ENCODE data around the gene QKI.
A peak's percentile ranks its signal among the peaks of the same experiment; 100 is the strongest.

QKI gene

DNA sequence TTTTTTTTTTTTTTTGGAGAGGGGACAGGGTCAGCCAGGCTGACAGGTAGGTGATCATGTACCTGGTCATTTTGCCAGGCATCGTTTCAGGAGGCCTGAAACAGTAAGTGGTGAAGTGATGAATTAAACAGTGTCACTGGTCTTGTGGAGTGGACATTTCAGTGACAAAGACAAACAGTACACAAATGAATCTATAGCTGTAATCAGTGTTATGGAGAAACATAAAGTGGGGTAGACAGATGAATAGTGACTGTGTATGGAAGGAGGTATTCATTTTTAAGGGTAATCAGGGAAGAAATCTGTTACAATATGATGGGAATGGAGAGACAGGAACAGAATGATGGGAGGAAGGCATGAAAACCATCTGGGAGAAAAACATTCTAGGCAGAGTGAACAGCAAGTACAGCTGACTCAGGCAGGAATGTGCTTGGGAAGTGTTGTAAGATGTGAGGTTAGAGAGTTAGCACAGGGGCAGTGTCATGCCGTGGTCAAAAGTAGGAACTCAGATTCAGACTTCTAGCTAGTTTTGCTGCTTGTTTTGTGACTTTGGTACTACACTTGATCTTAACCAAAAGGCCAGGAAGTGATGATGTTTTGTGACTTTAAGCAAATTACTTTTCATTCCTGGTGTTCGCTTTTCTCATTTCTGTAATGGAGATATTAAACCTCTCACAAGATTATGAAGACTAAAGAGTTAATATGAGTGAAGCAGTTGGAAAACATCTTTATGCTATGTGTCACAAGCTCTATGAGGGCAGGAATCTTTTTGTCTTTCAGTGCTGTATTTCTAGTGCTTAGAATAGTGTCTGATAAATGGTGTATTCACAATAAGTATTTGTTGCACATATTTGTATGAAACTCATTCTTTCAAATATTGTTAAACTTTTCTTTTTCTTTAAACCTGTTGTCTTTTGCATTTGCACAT lies 43.4 kb downstream of the QKI start:
- Histone ChIP-seq H3K4me1 (ENCODE audit: control insufficient read depth in 1 of 2, insufficient read depth in 2 of 2, low read length in 2 of 2) (peaks cover 11 to 12% of the 10 kb centered on the region in 2 donors), H3K36me3 (ENCODE audit: control insufficient read depth in 1 of 2, insufficient read depth in 2 of 2, low read length in 2 of 2) (no peaks in the 10 kb centered on the region), H3K9me3 (ENCODE audit: control insufficient read depth in 1 of 2, low read length in 2 of 2) (no peaks in the 10 kb centered on the region), H3K27ac (ENCODE audit: low read depth, low read length) (no peak overlapping the region), H3K9ac (ENCODE audit: low read depth in 1 of 2, low read length in 2 of 2) (no peak overlapping the region), H3K27me3 (ENCODE audit: control insufficient read depth in 1 of 2, insufficient read depth in 2 of 2, low read length in 2 of 2) (no peaks in the 10 kb centered on the region), H3K4me3 (ENCODE audit: low read depth in 1 of 2, low read length in 2 of 2) (no peak overlapping the region)

DNA sequence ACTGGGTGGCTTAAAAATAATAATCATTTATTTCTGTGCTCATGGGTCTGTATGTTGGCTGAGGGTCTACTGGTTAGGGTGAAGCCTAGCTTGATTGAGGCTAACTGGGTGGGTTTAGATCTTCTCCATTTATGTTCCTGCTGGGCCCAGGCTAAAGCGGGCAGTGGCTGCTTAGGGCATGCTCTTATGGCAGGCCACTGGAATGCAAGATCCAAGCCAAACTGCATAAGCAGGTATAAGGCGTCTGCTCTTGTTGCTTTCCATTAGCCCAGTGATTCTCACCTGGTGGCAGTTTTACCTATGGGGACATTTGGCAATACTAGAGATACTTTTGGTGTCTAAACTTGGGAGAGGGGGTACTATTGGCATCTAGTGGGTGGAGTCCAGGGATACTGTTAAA lies 44.5 kb downstream of the QKI start:
- no peaks in the 10 kb centered on the region for H3K9me3 ChIP-seq (ENCODE audit: control insufficient read depth in 1 of 2, low read length in 2 of 2)
- H3K27ac ChIP-seq (ENCODE audit: low read depth, low read length) = no peak overlapping the region
- no peak overlapping the region for H3K9ac ChIP-seq (ENCODE audit: low read depth in 1 of 2, low read length in 2 of 2)
- H3K4me1 ChIP-seq (ENCODE audit: control insufficient read depth in 1 of 2, insufficient read depth in 2 of 2, low read length in 2 of 2) = peaks cover 11 to 12% of the 10 kb centered on the region in 2 donors
- no peaks in the 10 kb centered on the region for H3K27me3 ChIP-seq (ENCODE audit: control insufficient read depth in 1 of 2, insufficient read depth in 2 of 2, low read length in 2 of 2)
- no peak overlapping the region for H3K4me3 ChIP-seq (ENCODE audit: low read depth in 1 of 2, low read length in 2 of 2)
- H3K36me3 ChIP-seq (ENCODE audit: control insufficient read depth in 1 of 2, insufficient read depth in 2 of 2, low read length in 2 of 2) = no peaks in the 10 kb centered on the region

DNA sequence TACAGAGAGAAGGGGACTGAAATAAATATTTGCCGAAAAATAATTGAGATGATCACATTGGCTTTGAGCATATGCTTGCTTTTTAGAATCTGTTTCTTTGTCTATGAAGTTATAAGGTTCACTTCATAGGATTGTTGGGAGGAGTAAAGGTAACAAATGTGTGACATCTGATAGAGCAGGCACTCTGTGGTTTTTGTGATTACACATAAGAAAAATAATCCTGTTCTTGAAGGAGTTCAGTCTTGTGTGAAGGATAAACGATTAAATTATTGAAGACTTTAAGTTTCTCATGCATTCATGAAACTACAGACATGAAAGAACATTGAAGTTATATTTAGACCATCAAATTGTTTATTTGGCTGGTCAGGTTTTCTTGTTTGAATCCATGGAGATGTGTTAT lies 45.0 kb downstream of the QKI start:
- Histone ChIP-seq H3K9me3 (ENCODE audit: control insufficient read depth in 1 of 2, low read length in 2 of 2) (no peaks in the 10 kb centered on the region), H3K4me1 (ENCODE audit: control insufficient read depth in 1 of 2, insufficient read depth in 2 of 2, low read length in 2 of 2) (peaks cover 11 to 12% of the 10 kb centered on the region in 2 donors), H3K27ac (ENCODE audit: low read depth, low read length) (no peak overlapping the region), H3K36me3 (ENCODE audit: control insufficient read depth in 1 of 2, insufficient read depth in 2 of 2, low read length in 2 of 2) (no peaks in the 10 kb centered on the region), H3K9ac (ENCODE audit: low read depth in 1 of 2, low read length in 2 of 2) (no peak overlapping the region), H3K4me3 (ENCODE audit: low read depth in 1 of 2, low read length in 2 of 2) (no peak overlapping the region), H3K27me3 (ENCODE audit: control insufficient read depth in 1 of 2, insufficient read depth in 2 of 2, low read length in 2 of 2) (no peaks in the 10 kb centered on the region)

DNA sequence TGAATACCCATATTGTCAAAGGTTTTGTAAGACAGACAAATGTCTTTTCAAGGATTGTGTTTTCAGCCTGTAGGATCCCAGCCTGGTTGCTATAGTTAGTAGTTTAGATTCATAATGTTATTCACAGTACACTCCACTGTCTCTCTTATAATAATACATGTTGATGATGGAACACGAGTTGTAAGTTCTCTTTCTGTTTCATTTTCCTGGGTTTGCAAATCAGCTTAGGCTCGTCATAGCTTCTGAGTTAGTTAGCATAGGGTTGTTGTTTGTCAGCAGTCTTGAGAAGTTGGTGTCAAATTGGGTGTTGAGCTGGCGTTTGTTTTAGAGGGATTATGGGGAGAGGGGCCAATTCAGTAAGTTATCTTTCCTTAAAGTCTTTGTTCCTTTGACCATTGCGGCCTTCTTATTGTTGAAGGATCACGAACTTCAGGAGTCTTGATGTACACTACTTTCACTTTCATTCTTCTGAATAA lies 45.8 kb downstream of the QKI start:
- Histone ChIP-seq H3K36me3 (ENCODE audit: control insufficient read depth in 1 of 2, insufficient read depth in 2 of 2, low read length in 2 of 2) (no peaks in the 10 kb centered on the region), H3K9me3 (ENCODE audit: control insufficient read depth in 1 of 2, low read length in 2 of 2) (no peaks in the 10 kb centered on the region), H3K4me1 (ENCODE audit: control insufficient read depth in 1 of 2, insufficient read depth in 2 of 2, low read length in 2 of 2) (peaks cover 11 to 12% of the 10 kb centered on the region in 2 donors), H3K9ac (ENCODE audit: low read depth in 1 of 2, low read length in 2 of 2) (peak overlapping the region; percentile 18 to 29), H3K4me3 (ENCODE audit: low read depth in 1 of 2, low read length in 2 of 2) (peak overlapping the region; percentile 60 to 65), H3K27ac (ENCODE audit: low read depth, low read length) (peak overlapping the region; percentile 6), H3K27me3 (ENCODE audit: control insufficient read depth in 1 of 2, insufficient read depth in 2 of 2, low read length in 2 of 2) (no peaks in the 10 kb centered on the region)

DNA sequence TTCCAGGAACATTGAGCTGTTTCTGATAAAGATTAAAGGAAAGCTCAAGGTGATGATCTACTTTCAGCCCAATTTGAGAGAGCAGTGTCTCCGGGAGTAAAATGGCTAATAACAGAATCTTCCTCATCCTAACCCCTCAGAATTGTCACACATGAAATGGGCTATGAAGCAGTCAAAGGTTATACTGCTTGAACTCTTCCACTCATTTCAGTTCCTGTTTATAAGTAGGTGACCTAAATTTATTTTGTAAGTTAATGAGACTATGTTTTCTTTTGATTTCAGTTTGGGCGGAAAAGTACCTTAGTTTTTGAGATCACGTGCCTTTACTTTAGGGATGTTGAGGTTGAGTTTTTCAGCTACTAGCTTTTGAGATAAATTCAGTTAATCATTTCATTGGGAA lies 47.2 kb downstream of the QKI start:
- Histone ChIP-seq H3K36me3 (ENCODE audit: control insufficient read depth in 1 of 2, insufficient read depth in 2 of 2, low read length in 2 of 2) (no peaks in the 10 kb centered on the region), H3K4me1 (ENCODE audit: control insufficient read depth in 1 of 2, insufficient read depth in 2 of 2, low read length in 2 of 2) (peaks cover 11 to 12% of the 10 kb centered on the region in 2 donors), H3K4me3 (ENCODE audit: low read depth in 1 of 2, low read length in 2 of 2) (no peak overlapping the region), H3K9me3 (ENCODE audit: control insufficient read depth in 1 of 2, low read length in 2 of 2) (no peaks in the 10 kb centered on the region), H3K27ac (ENCODE audit: low read depth, low read length) (no peak overlapping the region), H3K27me3 (ENCODE audit: control insufficient read depth in 1 of 2, insufficient read depth in 2 of 2, low read length in 2 of 2) (no peaks in the 10 kb centered on the region), H3K9ac (ENCODE audit: low read depth in 1 of 2, low read length in 2 of 2) (no peak overlapping the region)

DNA sequence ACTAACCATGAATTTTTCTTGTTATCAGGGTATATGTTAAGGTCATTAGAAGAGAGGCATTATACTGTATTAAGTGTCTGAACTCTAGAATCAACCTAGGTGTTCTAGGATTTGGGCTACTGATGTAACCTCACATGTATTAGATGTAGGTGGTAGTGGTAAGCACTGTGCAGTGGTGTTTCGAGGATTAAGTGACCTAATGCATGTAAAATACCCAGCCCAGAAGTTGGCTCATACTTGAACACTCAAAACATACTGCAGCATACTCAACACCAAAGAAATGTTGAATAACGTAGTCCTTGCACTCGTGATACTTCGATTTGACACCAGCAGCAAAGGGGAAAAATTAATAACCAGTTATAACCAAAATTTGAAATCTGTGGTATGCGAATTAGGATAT lies 48.7 kb downstream of the QKI start:
- H3K27me3 ChIP-seq (ENCODE audit: control insufficient read depth in 1 of 2, insufficient read depth in 2 of 2, low read length in 2 of 2) = no peaks in the 10 kb centered on the region
- H3K9me3 ChIP-seq (ENCODE audit: control insufficient read depth in 1 of 2, low read length in 2 of 2) = no peaks in the 10 kb centered on the region
- no peak overlapping the region for H3K27ac ChIP-seq (ENCODE audit: low read depth, low read length)
- no peak overlapping the region for H3K9ac ChIP-seq (ENCODE audit: low read depth in 1 of 2, low read length in 2 of 2)
- no peak overlapping the region for H3K4me3 ChIP-seq (ENCODE audit: low read depth in 1 of 2, low read length in 2 of 2)
- no peaks in the 10 kb centered on the region for H3K36me3 ChIP-seq (ENCODE audit: control insufficient read depth in 1 of 2, insufficient read depth in 2 of 2, low read length in 2 of 2)
- peaks cover 5 to 11% of the 10 kb centered on the region in 2 donors for H3K4me1 ChIP-seq (ENCODE audit: control insufficient read depth in 1 of 2, insufficient read depth in 2 of 2, low read length in 2 of 2)

DNA sequence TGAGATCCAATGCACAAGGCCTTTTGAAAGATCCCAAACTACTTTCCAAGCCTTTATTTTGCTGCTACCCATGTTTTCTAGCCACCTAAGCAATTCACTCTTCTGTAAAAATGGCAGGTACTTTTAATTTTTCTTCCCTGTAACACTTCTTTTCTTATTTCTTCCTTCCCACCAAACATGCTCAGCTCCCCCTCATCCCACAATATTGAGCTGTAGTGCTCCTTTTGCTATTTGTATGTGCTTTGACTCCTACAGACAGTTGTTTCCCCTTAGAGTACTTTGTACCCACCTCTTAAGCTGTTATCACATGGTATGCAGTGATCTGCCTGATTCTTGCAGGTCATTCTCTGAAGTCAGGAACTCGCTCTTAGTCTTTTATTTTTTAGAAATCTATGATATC lies 49.3 kb downstream of the QKI start:
- Histone ChIP-seq H3K4me1 (ENCODE audit: control insufficient read depth in 1 of 2, insufficient read depth in 2 of 2, low read length in 2 of 2) (peaks cover 4 to 9% of the 10 kb centered on the region in 2 donors), H3K9me3 (ENCODE audit: control insufficient read depth in 1 of 2, low read length in 2 of 2) (no peaks in the 10 kb centered on the region), H3K27me3 (ENCODE audit: control insufficient read depth in 1 of 2, insufficient read depth in 2 of 2, low read length in 2 of 2) (no peaks in the 10 kb centered on the region), H3K9ac (ENCODE audit: low read depth in 1 of 2, low read length in 2 of 2) (no peak overlapping the region), H3K36me3 (ENCODE audit: control insufficient read depth in 1 of 2, insufficient read depth in 2 of 2, low read length in 2 of 2) (no peaks in the 10 kb centered on the region), H3K27ac (ENCODE audit: low read depth, low read length) (no peak overlapping the region), H3K4me3 (ENCODE audit: low read depth in 1 of 2, low read length in 2 of 2) (no peak overlapping the region)

DNA sequence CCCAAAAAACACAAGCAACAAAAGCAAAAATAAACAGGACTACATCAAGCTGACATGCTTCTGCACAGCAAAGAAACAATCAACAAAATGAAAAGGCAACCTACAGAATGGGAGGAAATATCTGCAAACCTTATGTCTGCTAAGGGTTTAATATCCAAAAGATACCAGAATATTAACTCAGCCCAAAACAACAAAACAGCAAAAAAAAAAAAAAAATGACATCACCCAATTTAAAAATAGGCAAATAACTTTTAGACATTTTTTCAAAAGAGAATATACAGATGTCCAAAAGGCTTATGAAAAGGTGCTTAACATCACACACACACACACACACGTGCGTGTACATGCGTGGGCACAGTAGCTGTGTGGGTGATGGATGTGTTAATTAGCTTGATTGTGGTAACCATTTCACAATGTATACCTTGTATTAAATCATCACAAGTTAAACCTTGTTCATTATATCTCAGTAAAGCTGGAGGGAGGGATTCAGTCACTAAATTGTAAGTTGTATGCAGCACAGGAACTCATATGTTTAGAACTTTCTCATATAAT lies 52.4 kb downstream of the QKI start:
- H3K9ac ChIP-seq (ENCODE audit: low read depth in 1 of 2, low read length in 2 of 2) = no peak overlapping the region
- H3K36me3 ChIP-seq (ENCODE audit: control insufficient read depth in 1 of 2, insufficient read depth in 2 of 2, low read length in 2 of 2) = no peaks in the 10 kb centered on the region
- H3K4me3 ChIP-seq (ENCODE audit: low read depth in 1 of 2, low read length in 2 of 2) = no peak overlapping the region
- no peaks in the 10 kb centered on the region for H3K27me3 ChIP-seq (ENCODE audit: control insufficient read depth in 1 of 2, insufficient read depth in 2 of 2, low read length in 2 of 2)
- peaks cover 0 to 2% of the 10 kb centered on the region in 2 donors for H3K9me3 ChIP-seq (ENCODE audit: control insufficient read depth in 1 of 2, low read length in 2 of 2)
- no peak overlapping the region for H3K27ac ChIP-seq (ENCODE audit: low read depth, low read length)
- H3K4me1 ChIP-seq (ENCODE audit: control insufficient read depth in 1 of 2, insufficient read depth in 2 of 2, low read length in 2 of 2) = no peaks in the 10 kb centered on the region

DNA sequence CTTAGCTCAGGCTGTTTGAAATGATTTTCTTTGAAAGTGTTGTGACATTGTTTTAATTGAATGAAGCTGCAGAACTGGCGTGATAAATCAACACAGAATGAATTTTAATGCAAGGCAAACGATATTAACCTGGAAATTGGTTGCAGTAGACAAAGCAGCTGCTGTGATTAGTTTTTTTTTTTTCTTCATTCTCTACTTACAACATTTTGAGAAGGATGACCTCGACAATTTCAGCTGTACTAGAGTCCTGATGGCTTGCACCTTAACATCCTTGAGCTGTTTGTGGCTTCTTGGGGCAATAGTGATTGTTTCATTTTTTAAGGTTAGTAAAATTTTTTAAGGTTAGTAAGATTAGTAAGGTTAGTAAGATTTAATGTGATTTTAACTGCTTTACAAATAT lies 54.2 kb downstream of the QKI start:
- Histone ChIP-seq H3K27me3 (ENCODE audit: control insufficient read depth in 1 of 2, insufficient read depth in 2 of 2, low read length in 2 of 2) (no peaks in the 10 kb centered on the region), H3K4me3 (ENCODE audit: low read depth in 1 of 2, low read length in 2 of 2) (no peak overlapping the region), H3K27ac (ENCODE audit: low read depth, low read length) (no peak overlapping the region), H3K9me3 (ENCODE audit: control insufficient read depth in 1 of 2, low read length in 2 of 2) (peaks cover 0 to 2% of the 10 kb centered on the region in 2 donors), H3K4me1 (ENCODE audit: control insufficient read depth in 1 of 2, insufficient read depth in 2 of 2, low read length in 2 of 2) (no peaks in the 10 kb centered on the region), H3K36me3 (ENCODE audit: control insufficient read depth in 1 of 2, insufficient read depth in 2 of 2, low read length in 2 of 2) (no peaks in the 10 kb centered on the region), H3K9ac (ENCODE audit: low read depth in 1 of 2, low read length in 2 of 2) (no peak overlapping the region)

DNA sequence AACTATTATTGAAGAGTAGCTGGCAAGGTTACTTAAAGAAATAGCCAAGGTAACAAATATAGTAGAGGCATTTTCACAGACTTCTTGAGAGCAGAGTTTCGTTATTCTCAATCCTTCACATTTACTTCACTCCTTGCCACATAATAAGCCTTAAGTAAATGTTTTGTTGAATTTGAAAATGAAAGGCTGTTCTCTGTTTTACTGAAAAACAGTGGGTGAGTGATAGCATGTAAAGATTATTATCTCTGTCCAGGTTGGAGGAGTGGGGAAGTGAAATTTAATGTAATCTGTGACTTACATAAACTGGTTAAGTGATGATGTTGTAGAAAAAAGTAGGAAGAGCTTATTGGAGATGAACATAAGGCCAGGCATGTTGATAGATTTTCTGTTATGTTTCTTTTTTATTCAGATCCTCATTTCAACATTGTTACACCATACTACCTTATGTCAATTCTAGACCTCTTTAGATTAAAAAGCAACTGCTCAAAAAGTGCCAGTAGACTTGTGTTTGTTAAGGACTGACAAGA lies 55.0 kb downstream of the QKI start:
- Histone ChIP-seq H3K27me3 (ENCODE audit: control insufficient read depth in 1 of 2, insufficient read depth in 2 of 2, low read length in 2 of 2) (no peaks in the 10 kb centered on the region), H3K9me3 (ENCODE audit: control insufficient read depth in 1 of 2, low read length in 2 of 2) (peaks cover 0 to 2% of the 10 kb centered on the region in 2 donors), H3K36me3 (ENCODE audit: control insufficient read depth in 1 of 2, insufficient read depth in 2 of 2, low read length in 2 of 2) (no peaks in the 10 kb centered on the region), H3K27ac (ENCODE audit: low read depth, low read length) (no peak overlapping the region), H3K9ac (ENCODE audit: low read depth in 1 of 2, low read length in 2 of 2) (no peak overlapping the region), H3K4me1 (ENCODE audit: control insufficient read depth in 1 of 2, insufficient read depth in 2 of 2, low read length in 2 of 2) (no peaks in the 10 kb centered on the region), H3K4me3 (ENCODE audit: low read depth in 1 of 2, low read length in 2 of 2) (no peak overlapping the region)
